MM.1S (cell line): ENCODE measurements around the gene GTF2E1.

Source experiments
- DNase-seq: peaks from one replicate; pipeline ENCODE4 v3.0.0-alpha.2; 2015
- H2AFZ ChIP-seq: fragments of 300-600 bp; sonication (generic); 2 replicates; pipeline ENCODE4 v1.6.0; 2016; ENCODE audit warnings: antibody characterized with exemption, low read length
- H3F3A ChIP-seq: fragments of 300-600 bp; sonication (generic); 2 replicates; pipeline ENCODE4 v1.6.1; 2016; ENCODE audit warnings: mild to moderate bottlenecking, antibody characterized with exemption, low read length, moderate library complexity, mixed read lengths; ENCODE audit not compliant: insufficient read depth
- H3K27ac ChIP-seq: fragments of 300-600 bp; sonication (generic); 2 replicates; pipeline ENCODE4 v1.5.1; 2016; ENCODE audit warnings: mild to moderate bottlenecking, low read length
- H3K27me3 ChIP-seq: fragments of 300-600 bp; sonication (generic); replicated peaks from 2 replicates; pipeline ENCODE4 v1.6.0; 2016; ENCODE audit warnings: low read length; ENCODE audit not compliant: insufficient read depth
- H3K36me3 ChIP-seq: fragments of 300-600 bp; sonication (generic); replicated peaks from 2 replicates; pipeline ENCODE4 v1.6.1; 2016; ENCODE audit warnings: mild to moderate bottlenecking, low read length, mixed read lengths; ENCODE audit not compliant: insufficient read depth
- H3K4me1 ChIP-seq: fragments of 300-600 bp; sonication (generic); 2 replicates; pipeline ENCODE4 v1.6.1; 2016; ENCODE audit warnings: low read length, mixed read lengths
- H3K4me2 ChIP-seq: fragments of 300-600 bp; sonication (generic); 2 replicates; pipeline ENCODE4 v1.6.0; 2016; ENCODE audit warnings: low read depth, low read length
- H3K4me3 ChIP-seq: fragments of 300-600 bp; sonication (generic); 2 replicates; pipeline ENCODE4 v1.5.1; 2016; ENCODE audit warnings: low read length, mixed read lengths
- H3K79me2 ChIP-seq: fragments of 300-600 bp; sonication (generic); 2 replicates; pipeline ENCODE4 v1.6.1; 2016; ENCODE audit warnings: mixed run types, low read length, mixed read lengths
- H3K9ac ChIP-seq: fragments of 300-600 bp; sonication (generic); 2 replicates; pipeline ENCODE4 v1.6.1; 2016; ENCODE audit warnings: low read length, mixed read lengths
- H3K9me2 ChIP-seq: fragments of 300-600 bp; sonication (generic); replicated peaks from 2 replicates; pipeline ENCODE4 v1.6.1; 2016; ENCODE audit warnings: mild to moderate bottlenecking, low read length, mixed read lengths; ENCODE audit not compliant: insufficient read depth
- H3K9me3 ChIP-seq: fragments of 300-600 bp; sonication (generic); replicated peaks from 2 replicates; pipeline ENCODE4 v1.6.1; 2016; ENCODE audit warnings: mild to moderate bottlenecking, low read length, mixed read lengths; ENCODE audit not compliant: insufficient read depth
- H4K20me1 ChIP-seq: fragments of 300-600 bp; sonication (generic); 2 replicates; pipeline ENCODE4 v1.6.1; 2016; ENCODE audit warnings: mild to moderate bottlenecking, low read length, moderate library complexity, mixed read lengths; ENCODE audit not compliant: insufficient read depth
- CTCF ChIP-seq: fragments of 300-600 bp; sonication (generic); IDR thresholded peaks from 2 replicates; pipeline ENCODE4 v1.5.1; 2016; ENCODE audit warnings: antibody characterized with exemption, low read length, mixed read lengths
- EZH2 ChIP-seq: fragments of 300-600 bp; sonication (generic); optimal IDR thresholded peaks from 2 replicates; pipeline ENCODE3; 2017; ENCODE audit warnings: low read depth, mild to moderate bottlenecking, antibody characterized with exemption, low read length, mixed read lengths
- EZH2phosphoT487 ChIP-seq: fragments of 300-600 bp; sonication (generic); IDR thresholded peaks from 2 replicates; pipeline ENCODE4 v1.6.1; 2018; ENCODE audit warnings: antibody characterized with exemption, low read length

Gene GTF2E1

GRCh38 chr3:120763601-120764000, 21.1 kb downstream of the GTF2E1 start:
- H3K4me2 ChIP-seq = no peak overlapping the region
- H3K27ac ChIP-seq = no peak overlapping the region

GRCh38 chr3:120764206-120764605, 21.7 kb downstream of the GTF2E1 start:
- H3K9ac ChIP-seq = no peak overlapping the region
- H3K9me2 ChIP-seq = no peaks in the 10 kb centered on the region
- no peak for DNase-seq
- H3K9me3 ChIP-seq = no peaks in the 10 kb centered on the region
- no peaks in the 10 kb centered on the region for H4K20me1 ChIP-seq
- no peaks in the 10 kb centered on the region for H3F3A ChIP-seq
- H3K4me2 ChIP-seq = no peak overlapping the region
- no peak overlapping the region for H2AFZ ChIP-seq
- H3K4me1 ChIP-seq = peaks cover 9% of the 10 kb centered on the region
- H3K27ac ChIP-seq = no peak overlapping the region
- H3K79me2 ChIP-seq = peaks cover 28% of the 10 kb centered on the region
- no peak for TF ChIP-seq CTCF
- TF ChIP-seq EZH2 = no peak
- TF ChIP-seq EZH2phosphoT487 = no peak
- H3K27me3 ChIP-seq = no peaks in the 10 kb centered on the region
- no peaks in the 10 kb centered on the region for H3K36me3 ChIP-seq
- H3K4me3 ChIP-seq = no peak overlapping the region

More at GRCh38 chr3:120763601-120764000, 21.1 kb downstream of the GTF2E1 start:
- Histone ChIP-seq H3K79me2 (peaks cover 28% of the 10 kb centered on the region), H3K9me3 (no peaks in the 10 kb centered on the region), H4K20me1 (no peaks in the 10 kb centered on the region), H3K36me3 (no peaks in the 10 kb centered on the region), H3K4me1 (peaks cover 9% of the 10 kb centered on the region), H3K9me2 (no peaks in the 10 kb centered on the region), H3K9ac (no peak overlapping the region), H2AFZ (no peak overlapping the region), H3K4me3 (no peak overlapping the region), H3F3A (no peaks in the 10 kb centered on the region), H3K27me3 (no peaks in the 10 kb centered on the region)
- DNase-seq = no peak
- TF ChIP-seq EZH2phosphoT487 (no peak), EZH2 (no peak), CTCF (no peak)

- H3K36me3 ChIP-seq = no peaks in the 10 kb centered on the region
- peak; percentile 16 for DNase-seq
- no peak overlapping the region for H3K9ac ChIP-seq
- no peaks in the 10 kb centered on the region for H3K9me3 ChIP-seq
- H3K27ac ChIP-seq = no peak overlapping the region; the same call in 1 of the 2 replicates
- TF ChIP-seq EZH2phosphoT487 (no peak), EZH2 (no peak), CTCF (no peak)
- H3F3A ChIP-seq = no peaks in the 10 kb centered on the region
- no peaks in the 10 kb centered on the region for H4K20me1 ChIP-seq
- H3K4me1 ChIP-seq = peaks cover 9% of the 10 kb centered on the region
- no peak overlapping the region for H3K4me3 ChIP-seq
- H3K79me2 ChIP-seq = peaks cover 28% of the 10 kb centered on the region
- no peaks in the 10 kb centered on the region for H3K27me3 ChIP-seq
- no peaks in the 10 kb centered on the region for H3K9me2 ChIP-seq
- H3K4me2 ChIP-seq = peak overlapping the region; percentile 20; the same call in 1 of the 2 replicates
- H2AFZ ChIP-seq = no peak overlapping the region
These were observed 23.4 kb downstream of the GTF2E1 start for GRCh38 chr3:120765830-120766493.
